WTC11 (cell line): ENCODE results near the gene MMP17. TPM values are rescaled to one million over a fixed set of nuclear protein-coding genes. Genes with fewer than 3 reads are reported as not detected.

Experiments used
- ATAC-seq: fragments of 200-7000 bp; cut with Tn5 transposase; 2 replicates; pipeline ENCODE4 v1.10.0; 2021; ENCODE audit warnings: mild to moderate bottlenecking, moderate library complexity
- CTCF ChIA-PET: fragments of 300-600 bp; sonication (Branson Sonifier 250); formaldehyde crosslinking; loops from one replicate; lab custom pipeline; 2021; ENCODE audit warnings: antibody characterized with exemption; lab: Charles Lee
- POLR2A ChIA-PET: fragments of 350-600 bp; sonication (Branson Sonifier 250); formaldehyde crosslinking; loops from one replicate; lab custom pipeline; 2021; ENCODE audit warnings: antibody characterized with exemption; lab: Charles Lee
- DNase-seq: peaks from one replicate; pipeline ENCODE4 v3.0.0; 2021; ENCODE audit warnings: low spot score
- H3K27ac Mint-ChIP-seq: 2 replicates; pipeline ENCODE4 v1.8.0; 2021; ENCODE audit warnings: mixed read lengths
- H3K27me3 Mint-ChIP-seq: 2 replicates; pipeline ENCODE4 v1.8.0; 2021; ENCODE audit warnings: low read depth, mild to moderate bottlenecking, moderate library complexity, mixed read lengths
- H3K36me3 Mint-ChIP-seq: 2 replicates; pipeline ENCODE4 v1.8.0; 2021; ENCODE audit warnings: mixed read lengths
- H3K4me1 Mint-ChIP-seq: 2 replicates; pipeline ENCODE4 v1.8.0; 2022; ENCODE audit warnings: mixed read lengths
- H3K4me3 Mint-ChIP-seq: 2 replicates; pipeline ENCODE4 v1.8.0; 2021; ENCODE audit warnings: mild to moderate bottlenecking, moderate library complexity, mixed read lengths
- H3K9me3 Mint-ChIP-seq: 2 replicates; pipeline ENCODE4 v1.8.0; 2021; ENCODE audit warnings: mixed read lengths
- ATF6 ChIP-seq: sonication (generic); formaldehyde crosslinking; IDR thresholded peaks from 2 replicates; pipeline ENCODE4 v1.8.1; 2023; ENCODE audit warnings: mild to moderate bottlenecking, missing genetic modification reagents
- CBFB ChIP-seq: sonication (generic); formaldehyde crosslinking; IDR thresholded peaks from 2 replicates; pipeline ENCODE4 v1.8.1; 2022; ENCODE audit warnings: mild to moderate bottlenecking, low read depth, missing genetic modification reagents
- CREM ChIP-seq: sonication (generic); formaldehyde crosslinking; IDR thresholded peaks from 2 replicates; pipeline ENCODE4 v1.8.1; 2022; ENCODE audit warnings: mild to moderate bottlenecking, missing genetic modification reagents, moderate library complexity
- CTCF ChIP-seq: fragments of 200-600 bp; IDR thresholded peaks from 2 replicates; pipeline ENCODE4 v1.8.0; 2022; ENCODE audit warnings: antibody characterized with exemption
- E2F5 ChIP-seq: sonication (generic); formaldehyde crosslinking; IDR thresholded peaks from 2 replicates; pipeline ENCODE4 v1.8.1; 2022; ENCODE audit warnings: mild to moderate bottlenecking, moderate library complexity, missing genetic modification reagents
- ZNF317 ChIP-seq: sonication (generic); formaldehyde crosslinking; IDR thresholded peaks from 2 replicates; pipeline ENCODE4 v1.8.1; 2023; ENCODE audit warnings: low read depth, mild to moderate bottlenecking, moderate library complexity, missing genetic modification reagents, borderline replicate concordance
- ZNF423 ChIP-seq: fragments of 250-450 bp; sonication (Bioruptor Pico); IDR thresholded peaks from 2 replicates; pipeline ENCODE4 v2.1.2; 2022; ENCODE audit warnings: mild to moderate bottlenecking, moderate library complexity
- ZNF671 ChIP-seq: fragments of 250-450 bp; sonication (Bioruptor Pico); IDR thresholded peaks from 2 replicates; pipeline ENCODE4 v1.8.0; 2021; ENCODE audit warnings: mild to moderate bottlenecking
- total RNA-seq: library from RNA; stranded (reverse); gene quantifications from 3 replicates; pipeline ENCODE4 v1.2.3, GENCODE V29; 2021
- TF ChIP-seq, protein P1 (sequence below): sonication (generic); formaldehyde crosslinking; IDR thresholded peaks from 2 replicates; pipeline ENCODE4 v1.8.0; 2022; ENCODE audit warnings: mild to moderate bottlenecking, missing genetic modification reagents
- TF ChIP-seq, protein P2 (sequence below): sonication (generic); formaldehyde crosslinking; IDR thresholded peaks from 2 replicates; pipeline ENCODE4 v1.8.1; 2023; ENCODE audit warnings: mild to moderate bottlenecking, moderate library complexity, missing genetic modification reagents
- TF ChIP-seq, protein P3 (sequence below): fragments of 250-450 bp; sonication (Bioruptor Pico); IDR thresholded peaks from 2 replicates; pipeline ENCODE4 v1.9.0; 2021; ENCODE audit warnings: mild to moderate bottlenecking, borderline replicate concordance

Gene MMP17
- total RNA-seq, 1 experiment from 2014 or later, result 67.1 TPM

DNA sequence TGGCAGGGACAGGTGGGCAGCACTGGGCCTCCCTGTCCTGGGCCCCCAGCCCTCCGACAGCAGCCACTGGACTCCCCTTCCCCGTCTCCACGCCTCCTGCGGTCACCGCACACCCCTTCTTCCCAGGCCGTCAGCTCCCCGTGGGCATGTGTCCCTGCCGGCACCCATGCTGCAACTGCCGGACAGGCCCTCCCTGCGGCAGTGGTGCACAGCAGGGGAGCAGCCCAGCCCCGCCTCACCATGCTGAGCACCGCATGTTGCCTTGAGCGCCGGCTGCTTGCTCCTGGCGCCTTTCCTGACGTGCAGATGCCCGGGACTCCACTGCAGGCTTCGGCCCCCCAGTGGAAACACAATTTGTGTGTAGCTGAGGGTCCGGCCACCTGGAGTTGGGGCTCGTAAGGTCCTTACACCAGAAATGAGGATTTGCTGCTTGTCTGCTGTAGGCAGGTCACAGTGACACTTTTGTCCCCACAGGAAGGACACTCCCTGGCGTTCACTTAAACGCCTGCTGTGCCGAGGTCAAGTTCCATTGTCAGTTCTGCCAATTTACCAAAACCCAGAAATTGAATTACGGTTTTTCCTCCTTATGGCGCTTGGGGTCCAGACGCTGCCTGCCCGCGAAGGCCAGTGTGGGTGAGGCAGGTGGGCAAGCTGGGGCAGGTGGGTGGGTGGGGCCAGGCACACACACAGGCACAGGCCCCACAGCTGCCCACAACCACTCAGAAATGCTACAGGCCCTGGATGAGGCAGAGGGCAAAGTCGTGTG is 28.2 kb upstream of the MMP17 start:
- DNase-seq, result no peak
- Mint-ChIP-seq H3K27me3 (no peaks in the 10 kb centered on the region; the same call in 1 of the 2 replicates), H3K27ac (peak overlapping the region; percentile 15), H3K36me3 (peaks cover 40% of the 10 kb centered on the region), H3K4me1 (peaks cover 23% of the 10 kb centered on the region), H3K9me3 (no peaks in the 10 kb centered on the region), H3K4me3 (no peak overlapping the region)
- TF ChIP-seq ZNF423 (CRISPR knock-in tag) (0 out of 2 replicates have a peak, but pooled peaks have one; percentile 31), ZNF317 (CRISPR knock-in tag) (no peak)
- ChIA-PET CTCF (no interaction called here), POLR2A (no interaction called here)
- ATAC-seq, result no peak

DNA sequence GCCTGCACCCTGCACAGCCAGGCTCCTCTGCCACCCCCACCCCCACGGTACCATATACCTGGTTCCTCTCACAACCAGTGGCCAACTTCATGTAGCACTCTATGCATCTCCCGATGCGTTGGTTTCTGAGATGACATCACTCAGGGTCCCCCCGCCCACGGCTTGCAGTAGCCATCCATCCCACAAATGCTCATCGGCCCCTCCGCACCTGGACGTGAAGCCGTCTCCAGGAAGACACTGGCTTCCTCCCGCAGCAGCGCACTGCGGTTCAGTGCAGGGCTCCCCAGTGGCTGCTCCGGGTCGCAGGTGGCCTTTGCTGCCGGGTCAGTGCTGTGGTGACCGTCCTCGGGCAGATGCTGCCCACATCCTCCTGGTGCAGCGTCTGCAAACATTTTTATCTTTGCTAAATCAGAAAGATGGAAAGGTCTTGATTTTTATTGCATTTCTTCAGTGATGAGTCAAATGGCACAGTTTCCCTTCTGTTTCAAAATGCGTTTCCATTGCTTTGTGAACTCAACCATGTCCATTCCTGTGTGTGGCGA is 27.5 kb upstream of the MMP17 start:
- Mint-ChIP-seq H3K27me3 (no peaks in the 10 kb centered on the region; the same call in 1 of the 2 replicates), H3K4me3 (no peak overlapping the region), H3K4me1 (peaks cover 17% of the 10 kb centered on the region), H3K9me3 (peaks cover 4% of the 10 kb centered on the region), H3K27ac (peak overlapping the region; percentile 70), H3K36me3 (peaks cover 40% of the 10 kb centered on the region)
- ChIA-PET CTCF (no interaction called here), POLR2A (no interaction called here)
- TF ChIP-seq ATF6 (no peak), CREM (CRISPR knock-in tag) (no peak), CTCF (no peak)
- TF ChIP-seq, protein P1, sequence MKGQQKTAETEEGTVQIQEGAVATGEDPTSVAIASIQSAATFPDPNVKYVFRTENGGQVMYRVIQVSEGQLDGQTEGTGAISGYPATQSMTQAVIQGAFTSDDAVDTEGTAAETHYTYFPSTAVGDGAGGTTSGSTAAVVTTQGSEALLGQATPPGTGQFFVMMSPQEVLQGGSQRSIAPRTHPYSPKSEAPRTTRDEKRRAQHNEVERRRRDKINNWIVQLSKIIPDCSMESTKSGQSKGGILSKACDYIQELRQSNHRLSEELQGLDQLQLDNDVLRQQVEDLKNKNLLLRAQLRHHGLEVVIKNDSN (CRISPR knock-in tag), result no peak
- DNase-seq (no peak), ATAC-seq (no peak)

DNA sequence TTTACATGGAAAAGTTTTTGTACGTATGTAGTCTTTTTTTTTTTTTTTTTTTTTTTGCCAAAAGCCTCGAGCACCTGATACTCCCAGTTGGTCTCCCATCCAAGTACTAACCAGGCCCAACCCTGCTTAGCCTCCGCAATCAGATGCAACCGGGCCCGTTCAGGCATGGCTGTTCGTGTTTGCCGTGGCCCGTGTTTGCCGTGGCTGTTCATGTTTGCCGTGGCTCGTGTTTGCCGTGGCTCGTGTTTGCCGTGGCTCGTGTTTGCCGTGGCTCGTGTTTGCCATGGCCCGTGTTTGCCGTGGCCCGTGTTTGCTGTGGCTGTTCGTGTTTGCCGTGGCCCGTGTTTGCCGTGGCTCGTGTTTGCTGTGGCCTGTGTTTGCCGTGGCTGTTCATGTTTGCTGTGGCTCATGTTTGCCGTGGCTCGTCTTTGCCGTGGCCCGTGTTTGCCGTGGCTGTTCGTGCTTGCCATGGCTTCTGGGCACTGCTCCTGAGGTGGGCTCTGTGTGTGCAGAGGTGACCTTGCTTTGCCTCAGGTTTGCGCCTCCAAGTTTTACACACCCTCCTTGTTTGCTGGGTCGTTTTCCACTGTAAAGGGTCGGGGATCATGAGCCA is 26.8 kb upstream of the MMP17 start:
- CTCF ChIA-PET, result interaction anchor here (0.6 kb wide), 1 partner anchor 853 kb away, joined by 3 read pairs; no protein-coding TSS in a partner anchor
- no peak for DNase-seq
- Mint-ChIP-seq H3K4me1 (peaks cover 12% of the 10 kb centered on the region), H3K27ac (peak overlapping the region; percentile 70; the same call in 1 of the 2 replicates), H3K4me3 (no peak overlapping the region), H3K36me3 (peaks cover 35% of the 10 kb centered on the region), H3K9me3 (peaks cover 4% of the 10 kb centered on the region), H3K27me3 (no peaks in the 10 kb centered on the region; the same call in 1 of the 2 replicates)
- no peak for TF ChIP-seq E2F5
- POLR2A ChIA-PET, result no interaction called here
- ATAC-seq, result no peak

DNA sequence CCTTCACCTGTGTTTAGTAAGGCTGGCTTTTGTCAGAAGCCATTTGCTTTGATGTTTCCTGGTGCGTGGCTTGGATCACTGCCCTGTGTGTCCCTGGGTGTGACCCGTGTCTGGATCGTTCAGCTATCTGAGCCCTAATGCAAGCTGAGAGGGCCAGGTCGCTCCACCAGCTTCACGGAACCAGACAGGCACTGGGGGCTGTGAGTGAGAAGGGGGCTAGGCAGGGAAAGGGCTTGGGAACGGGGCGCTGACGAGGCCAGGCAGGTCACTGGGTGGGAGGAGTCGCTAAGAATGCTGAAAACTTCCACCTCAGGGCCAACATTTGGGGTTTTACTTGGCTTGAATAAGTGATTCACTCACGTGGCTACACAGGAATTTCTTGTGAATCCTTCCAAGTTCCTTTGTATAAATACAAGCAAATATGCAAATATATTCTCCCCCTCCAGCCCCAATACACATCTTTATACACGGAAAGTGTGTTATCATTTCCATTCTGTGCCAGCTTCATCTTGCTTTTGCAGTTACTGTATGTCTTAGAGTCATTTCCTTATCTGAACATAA is 24.2 kb upstream of the MMP17 start:
- ATAC-seq (0 out of 2 replicates have a peak, but pooled peaks have one; percentile 20), DNase-seq (no peak)
- ChIA-PET CTCF (no interaction called here), POLR2A (no interaction called here)
- TF ChIP-seq ZNF671 (CRISPR knock-in tag) (no peak), CBFB (no peak)
- TF ChIP-seq, protein P2, sequence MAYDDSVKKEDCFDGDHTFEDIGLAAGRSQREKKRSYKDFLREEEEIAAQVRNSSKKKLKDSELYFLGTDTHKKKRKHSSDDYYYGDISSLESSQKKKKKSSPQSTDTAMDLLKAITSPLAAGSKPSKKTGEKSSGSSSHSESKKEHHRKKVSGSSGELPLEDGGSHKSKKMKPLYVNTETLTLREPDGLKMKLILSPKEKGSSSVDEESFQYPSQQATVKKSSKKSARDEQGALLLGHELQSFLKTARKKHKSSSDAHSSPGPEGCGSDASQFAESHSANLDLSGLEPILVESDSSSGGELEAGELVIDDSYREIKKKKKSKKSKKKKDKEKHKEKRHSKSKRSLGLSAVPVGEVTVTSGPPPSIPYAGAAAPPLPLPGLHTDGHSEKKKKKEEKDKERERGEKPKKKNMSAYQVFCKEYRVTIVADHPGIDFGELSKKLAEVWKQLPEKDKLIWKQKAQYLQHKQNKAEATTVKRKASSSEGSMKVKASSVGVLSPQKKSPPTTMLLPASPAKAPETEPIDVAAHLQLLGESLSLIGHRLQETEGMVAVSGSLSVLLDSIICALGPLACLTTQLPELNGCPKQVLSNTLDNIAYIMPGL (CRISPR knock-in tag), result no peak
- TF ChIP-seq, protein P3, sequence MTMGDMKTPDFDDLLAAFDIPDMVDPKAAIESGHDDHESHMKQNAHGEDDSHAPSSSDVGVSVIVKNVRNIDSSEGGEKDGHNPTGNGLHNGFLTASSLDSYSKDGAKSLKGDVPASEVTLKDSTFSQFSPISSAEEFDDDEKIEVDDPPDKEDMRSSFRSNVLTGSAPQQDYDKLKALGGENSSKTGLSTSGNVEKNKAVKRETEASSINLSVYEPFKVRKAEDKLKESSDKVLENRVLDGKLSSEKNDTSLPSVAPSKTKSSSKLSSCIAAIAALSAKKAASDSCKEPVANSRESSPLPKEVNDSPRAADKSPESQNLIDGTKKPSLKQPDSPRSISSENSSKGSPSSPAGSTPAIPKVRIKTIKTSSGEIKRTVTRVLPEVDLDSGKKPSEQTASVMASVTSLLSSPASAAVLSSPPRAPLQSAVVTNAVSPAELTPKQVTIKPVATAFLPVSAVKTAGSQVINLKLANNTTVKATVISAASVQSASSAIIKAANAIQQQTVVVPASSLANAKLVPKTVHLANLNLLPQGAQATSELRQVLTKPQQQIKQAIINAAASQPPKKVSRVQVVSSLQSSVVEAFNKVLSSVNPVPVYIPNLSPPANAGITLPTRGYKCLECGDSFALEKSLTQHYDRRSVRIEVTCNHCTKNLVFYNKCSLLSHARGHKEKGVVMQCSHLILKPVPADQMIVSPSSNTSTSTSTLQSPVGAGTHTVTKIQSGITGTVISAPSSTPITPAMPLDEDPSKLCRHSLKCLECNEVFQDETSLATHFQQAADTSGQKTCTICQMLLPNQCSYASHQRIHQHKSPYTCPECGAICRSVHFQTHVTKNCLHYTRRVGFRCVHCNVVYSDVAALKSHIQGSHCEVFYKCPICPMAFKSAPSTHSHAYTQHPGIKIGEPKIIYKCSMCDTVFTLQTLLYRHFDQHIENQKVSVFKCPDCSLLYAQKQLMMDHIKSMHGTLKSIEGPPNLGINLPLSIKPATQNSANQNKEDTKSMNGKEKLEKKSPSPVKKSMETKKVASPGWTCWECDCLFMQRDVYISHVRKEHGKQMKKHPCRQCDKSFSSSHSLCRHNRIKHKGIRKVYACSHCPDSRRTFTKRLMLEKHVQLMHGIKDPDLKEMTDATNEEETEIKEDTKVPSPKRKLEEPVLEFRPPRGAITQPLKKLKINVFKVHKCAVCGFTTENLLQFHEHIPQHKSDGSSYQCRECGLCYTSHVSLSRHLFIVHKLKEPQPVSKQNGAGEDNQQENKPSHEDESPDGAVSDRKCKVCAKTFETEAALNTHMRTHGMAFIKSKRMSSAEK (CRISPR knock-in tag), result no peak
- H3K36me3 Mint-ChIP-seq, result peaks cover 22% of the 10 kb centered on the region
- H3K27me3 Mint-ChIP-seq, result no peaks in the 10 kb centered on the region
- no peak overlapping the region for H3K4me3 Mint-ChIP-seq
- H3K9me3 Mint-ChIP-seq, result peaks cover 4% of the 10 kb centered on the region
- peak overlapping the region; percentile 74 for H3K27ac Mint-ChIP-seq
- peaks cover 2% of the 10 kb centered on the region; the same call in 1 of the 2 replicates for H3K4me1 Mint-ChIP-seq
